ENCODE results near the gene ANKRD13B. TPM values are rescaled to one million over a fixed set of nuclear protein-coding genes. Genes with fewer than 3 reads are reported as not detected.

Gene ANKRD13B
- total RNA-seq, 2 donors from 2014 or later, result 7.9 to 13.5 TPM

GRCh38 chr17:29589524-29590410 is 3.2 kb upstream of the ANKRD13B start, which contains the start of gene GIT1:
TSS of gene GIT1 (minus strand) at chr17:29589648. CDS start at chr17:29589378, 270 bp downstream.
- H3K27ac Mint-ChIP-seq, result peak within 1 kb of the TSS; percentile 83
- H3K9me3 Mint-ChIP-seq, result no peaks in the 10 kb centered on the region
- peak; percentile 88 to 92 for DNase-seq
- H3K4me1 Mint-ChIP-seq (ENCODE audit: low read depth), result peaks cover 76% of the 10 kb centered on the region
- H3K4me3 Mint-ChIP-seq, result peak within 1 kb of the TSS; percentile 96
- ATAC-seq (replicated peaks in 1 of 2), result peak; percentile 74 to 77
- no peaks in the 10 kb centered on the region for H3K36me3 Mint-ChIP-seq (ENCODE audit: insufficient read depth in 2 of 2)
- no peaks in the 10 kb centered on the region for H3K27me3 Mint-ChIP-seq (ENCODE audit: low read depth)

GRCh38 chr17:29590411-29591145 is 2.4 kb upstream of the ANKRD13B start:
- Mint-ChIP-seq H3K4me3 (peak overlapping the region; percentile 89 to 95), H3K27ac (no peak overlapping the region), H3K36me3 (ENCODE audit: insufficient read depth in 2 of 2) (no peaks in the 10 kb centered on the region), H3K27me3 (ENCODE audit: low read depth) (no peaks in the 10 kb centered on the region), H3K9me3 (no peaks in the 10 kb centered on the region), H3K4me1 (ENCODE audit: low read depth) (peaks cover 72% of the 10 kb centered on the region)
- DNase-seq (no peak), ATAC-seq (replicated peaks in 1 of 2) (peak in 1 of 2 donors; percentile 2)

GRCh38 chr17:29591146-29591736 is 1.7 kb upstream of the ANKRD13B start:
- Mint-ChIP-seq H3K4me1 (ENCODE audit: low read depth) (peaks cover 65% of the 10 kb centered on the region), H3K36me3 (ENCODE audit: insufficient read depth in 2 of 2) (no peaks in the 10 kb centered on the region), H3K27me3 (ENCODE audit: low read depth) (no peaks in the 10 kb centered on the region), H3K27ac (no peak overlapping the region), H3K4me3 (peak overlapping the region; percentile 89 to 95), H3K9me3 (no peaks in the 10 kb centered on the region)
- ATAC-seq (replicated peaks in 1 of 2) (peak in 1 of 2 donors; percentile 17), DNase-seq (peak; percentile 48 to 62)

DNA sequence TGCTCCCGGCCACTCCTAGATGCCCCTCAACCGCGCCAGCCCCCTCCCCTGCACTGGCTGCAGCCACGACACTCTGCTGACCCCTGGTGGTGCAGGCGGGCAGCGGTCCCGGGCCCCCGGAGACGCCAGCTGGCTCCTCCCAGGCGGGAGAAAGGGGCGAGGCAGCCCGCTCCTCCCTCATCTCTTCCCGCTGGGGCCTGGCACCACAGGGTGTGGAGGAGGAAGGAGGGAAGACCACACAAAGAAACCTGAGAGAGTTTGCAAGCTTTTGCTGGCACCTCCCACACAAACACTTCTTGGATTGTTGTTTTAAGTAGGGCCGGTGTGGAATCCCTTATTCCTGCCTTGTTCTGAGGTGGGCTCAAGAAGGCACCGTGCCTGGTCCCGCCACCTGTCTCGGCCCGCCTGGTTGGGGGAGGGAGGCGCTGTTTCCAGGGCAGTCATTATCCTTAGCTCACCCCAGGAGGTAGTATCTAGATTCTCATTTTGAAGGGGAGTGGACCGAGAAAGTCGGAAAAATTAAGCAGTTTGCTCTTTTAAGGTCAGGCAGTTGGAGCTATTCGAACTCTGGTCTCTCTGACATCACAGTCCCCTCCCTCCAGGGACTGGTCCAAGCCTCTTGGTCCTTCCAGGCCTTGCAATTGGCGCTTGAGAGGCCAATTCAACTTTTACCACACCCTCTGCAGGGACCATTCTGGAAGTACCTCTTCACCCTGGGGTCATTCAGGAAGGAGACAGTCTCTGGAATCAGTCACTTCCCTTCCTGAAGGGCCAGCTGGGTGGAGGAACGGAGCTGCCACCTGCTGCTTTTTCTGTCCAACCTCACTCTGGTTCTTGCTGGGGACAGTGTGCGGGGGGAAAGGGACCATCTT is 959 bp upstream of the ANKRD13B start:
- Mint-ChIP-seq H3K4me1 (ENCODE audit: low read depth) (peaks cover 58% of the 10 kb centered on the region), H3K36me3 (ENCODE audit: insufficient read depth in 2 of 2) (no peaks in the 10 kb centered on the region), H3K9me3 (no peaks in the 10 kb centered on the region), H3K27ac (no peak overlapping the region), H3K27me3 (ENCODE audit: low read depth) (no peaks in the 10 kb centered on the region), H3K4me3 (peak overlapping the region; percentile 89 to 95)
- DNase-seq (peak; percentile 88 to 91), ATAC-seq (replicated peaks in 1 of 2) (peak; percentile 47 to 48)

DNA sequence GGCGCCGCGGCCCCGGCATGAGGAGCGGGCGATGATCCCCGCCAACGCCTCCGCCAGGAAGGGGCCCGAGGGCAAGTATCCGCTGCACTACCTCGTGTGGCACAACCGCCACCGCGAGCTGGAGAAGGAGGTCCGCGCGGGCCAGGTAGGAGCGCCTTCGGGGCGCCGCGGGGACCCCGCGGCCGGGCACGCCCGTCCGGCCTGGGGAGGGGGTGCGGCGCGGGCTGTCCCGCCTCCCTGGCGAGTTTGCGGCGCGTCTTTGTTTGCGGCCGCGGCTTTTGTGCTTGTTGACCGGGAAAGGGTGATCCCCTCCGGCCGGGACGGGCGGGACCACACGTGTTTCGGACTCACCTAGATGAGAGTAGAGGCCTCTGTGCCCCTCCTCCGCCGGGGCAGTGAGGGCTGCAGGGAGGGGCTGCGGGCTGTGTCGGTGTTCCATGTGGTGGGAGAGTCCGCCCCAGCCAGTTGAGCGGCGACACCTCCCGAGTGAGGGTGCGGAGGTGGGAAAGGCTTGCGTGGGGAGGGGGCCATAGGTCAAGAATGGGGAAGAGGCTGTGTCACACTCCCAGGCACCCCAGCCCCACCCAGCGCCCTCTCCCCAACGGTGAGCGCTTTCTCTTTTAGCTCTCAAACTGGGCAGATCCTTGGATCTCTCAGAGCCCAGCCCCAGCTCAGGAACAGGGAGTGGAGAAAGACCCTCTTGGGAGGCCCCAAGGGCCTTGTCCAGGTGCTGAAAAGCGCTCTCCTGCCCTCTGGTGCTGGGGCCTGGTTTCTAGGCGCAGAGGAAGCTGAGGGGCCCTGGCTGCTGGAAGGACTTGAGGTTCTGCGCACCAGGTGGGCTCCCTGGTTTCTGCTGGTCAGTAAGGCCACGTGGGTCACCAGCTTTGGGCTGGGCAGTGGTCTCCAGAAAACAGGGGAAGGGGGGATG is 923 bp downstream of the ANKRD13B start:
- Mint-ChIP-seq H3K9me3 (no peaks in the 10 kb centered on the region), H3K27me3 (ENCODE audit: low read depth) (no peaks in the 10 kb centered on the region), H3K27ac (no peak overlapping the region), H3K4me1 (ENCODE audit: low read depth) (peaks cover 45% of the 10 kb centered on the region), H3K36me3 (ENCODE audit: insufficient read depth in 2 of 2) (no peaks in the 10 kb centered on the region), H3K4me3 (peak overlapping the region; percentile 79 to 85)
- no peak for ATAC-seq (replicated peaks in 1 of 2)
- peak in 1 of 2 donors; percentile 60 for DNase-seq

- H3K27me3 Mint-ChIP-seq (ENCODE audit: low read depth), result no peaks in the 10 kb centered on the region
- no peak for DNase-seq
- no peaks in the 10 kb centered on the region for H3K36me3 Mint-ChIP-seq (ENCODE audit: insufficient read depth in 2 of 2)
- peaks cover 52% of the 10 kb centered on the region for H3K4me1 Mint-ChIP-seq (ENCODE audit: low read depth)
- peak overlapping the region; percentile 79 to 85 for H3K4me3 Mint-ChIP-seq
- no peaks in the 10 kb centered on the region for H3K9me3 Mint-ChIP-seq
- ATAC-seq (replicated peaks in 1 of 2), result no peak
- H3K27ac Mint-ChIP-seq, result no peak overlapping the region
Observed at GRCh38 chr17:29594519-29595090, 1.7 kb downstream of the ANKRD13B start.

DNA sequence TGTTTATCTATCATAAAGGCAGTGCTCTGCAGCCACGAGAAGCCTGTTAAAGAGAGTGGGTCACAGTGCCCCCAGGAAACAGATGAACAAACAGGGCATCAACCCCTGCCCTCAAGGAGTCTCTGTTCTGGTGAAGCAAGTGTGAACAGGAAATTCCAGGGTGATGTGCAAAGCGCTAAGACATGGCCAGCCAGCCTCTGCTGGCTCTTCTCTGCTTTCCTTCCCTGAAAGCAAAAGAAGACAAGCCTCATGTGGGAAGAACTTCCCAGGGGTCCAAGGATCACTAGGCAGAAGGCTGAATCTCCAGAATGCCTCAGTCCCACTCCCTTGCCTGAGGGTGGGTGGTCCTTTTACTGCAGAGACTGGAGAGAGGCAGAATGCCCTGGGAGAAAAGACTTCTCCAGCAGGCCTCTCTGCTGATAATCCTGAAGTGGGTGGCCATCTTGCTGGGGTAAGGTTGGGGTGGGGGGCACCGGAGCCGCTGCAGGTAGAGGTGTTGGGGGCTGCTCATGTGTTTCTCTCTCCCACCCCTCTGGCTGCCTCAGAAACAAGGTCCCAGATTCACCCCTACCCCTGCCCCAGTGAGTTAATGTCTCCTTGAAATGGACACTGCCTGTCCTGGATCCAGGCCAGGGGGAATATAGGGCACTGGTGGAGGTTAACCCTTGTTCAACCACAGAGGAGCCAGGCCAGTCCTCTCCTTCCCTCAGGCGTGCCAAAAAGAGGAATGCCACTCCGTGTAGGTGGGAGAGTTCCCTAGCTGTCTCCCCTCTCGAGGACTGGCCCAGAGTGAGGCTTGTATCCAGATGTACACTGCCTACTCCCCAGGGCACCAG is 2.4 kb downstream of the ANKRD13B start:
- Mint-ChIP-seq H3K4me3 (peak overlapping the region in 1 of 2 donors; percentile 4), H3K9me3 (no peaks in the 10 kb centered on the region), H3K4me1 (ENCODE audit: low read depth) (peaks cover 46% of the 10 kb centered on the region), H3K36me3 (ENCODE audit: insufficient read depth in 2 of 2) (no peaks in the 10 kb centered on the region), H3K27me3 (ENCODE audit: low read depth) (no peaks in the 10 kb centered on the region), H3K27ac (no peak overlapping the region)
- DNase-seq (no peak), ATAC-seq (replicated peaks in 1 of 2) (no peak)

GRCh38 chr17:29595943-29596774 is 3.2 kb downstream of the ANKRD13B start:
- ATAC-seq (replicated peaks in 1 of 2), result no peak
- DNase-seq, result no peak
- H3K4me1 Mint-ChIP-seq (ENCODE audit: low read depth), result peaks cover 46% of the 10 kb centered on the region
- H3K27ac Mint-ChIP-seq, result no peak overlapping the region
- no peaks in the 10 kb centered on the region for H3K9me3 Mint-ChIP-seq
- no peaks in the 10 kb centered on the region for H3K36me3 Mint-ChIP-seq (ENCODE audit: insufficient read depth in 2 of 2)
- no peak overlapping the region for H3K4me3 Mint-ChIP-seq
- H3K27me3 Mint-ChIP-seq (ENCODE audit: low read depth), result no peaks in the 10 kb centered on the region

DNA sequence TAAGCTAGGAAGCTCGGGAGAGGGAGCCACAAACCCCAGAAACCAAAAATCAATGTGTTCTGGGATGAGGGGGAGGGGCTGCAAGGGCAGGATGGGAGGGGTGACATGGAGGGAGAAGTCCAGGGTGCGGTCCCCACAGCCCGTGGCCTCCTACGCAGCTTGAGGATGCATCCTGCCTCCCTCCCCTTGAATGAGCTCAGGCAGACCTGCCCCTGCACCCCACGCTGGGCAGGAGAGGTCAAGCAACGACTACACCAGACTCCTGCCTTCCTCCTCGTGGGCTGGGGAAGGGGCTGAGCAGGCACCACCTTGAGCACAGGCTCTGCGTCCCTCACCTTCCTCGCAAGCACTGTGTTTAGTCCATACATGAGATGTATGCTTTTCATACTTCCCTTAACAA is 3.9 kb downstream of the ANKRD13B start:
- Mint-ChIP-seq H3K36me3 (ENCODE audit: insufficient read depth in 2 of 2) (no peaks in the 10 kb centered on the region), H3K27ac (no peak overlapping the region), H3K4me3 (no peak overlapping the region), H3K4me1 (ENCODE audit: low read depth) (peaks cover 42% of the 10 kb centered on the region), H3K27me3 (ENCODE audit: low read depth) (no peaks in the 10 kb centered on the region), H3K9me3 (no peaks in the 10 kb centered on the region)
- DNase-seq (no peak), ATAC-seq (replicated peaks in 1 of 2) (no peak)
